Keratinocyte (primary cell): ENCODE measurements around the gene SSR1. TPM values are rescaled to one million over a fixed set of nuclear protein-coding genes. Genes with fewer than 3 reads are reported as not detected.

Experiments
- DNase-seq: peaks from one replicate; pipeline ENCODE4 v3.0.0-alpha.2; 2011; ENCODE audit warnings: low read depth, missing footprints, low spot score
- FAIRE-seq: peaks from 2 replicates; lab custom pipeline; 2011; peaks lifted over from hg19 to GRCh38; lab: Jason Lieb, UNC
- H2AFZ ChIP-seq: 2 replicates; pipeline ENCODE4 v1.6.0; 2012; ENCODE audit warnings: low read length, control low read depth, inconsistent platforms; ENCODE audit not compliant: control insufficient read depth
- H3K27ac ChIP-seq: 2 replicates; pipeline ENCODE4 v1.5.1; 2011; ENCODE audit warnings: low read length; ENCODE audit not compliant: control insufficient read depth, insufficient read depth
- H3K27me3 ChIP-seq: 3 replicates; pipeline ENCODE4 v1.6.0; 2011; ENCODE audit warnings: low read length; ENCODE audit not compliant: control insufficient read depth, insufficient read depth; ENCODE audit errors: extremely low read depth
- H3K36me3 ChIP-seq, 2 experiments: 2 replicates in 1 of 2; 3 replicates in 1 of 2; pipeline ENCODE4 v1.5.1; 2011; ENCODE audit warnings: low read length in 2 of 2, mild to moderate bottlenecking in 1 of 2; ENCODE audit not compliant: control insufficient read depth in 2 of 2, insufficient read depth in 2 of 2; ENCODE audit errors: extremely low read depth in 1 of 2
- H3K4me1 ChIP-seq: 3 replicates; pipeline ENCODE4 v1.5.1; 2011; ENCODE audit warnings: low read length; ENCODE audit not compliant: control insufficient read depth, insufficient read depth; ENCODE audit errors: extremely low read depth
- H3K4me2 ChIP-seq: 3 replicates; pipeline ENCODE4 v1.6.0; 2011; ENCODE audit warnings: low read depth, low read length; ENCODE audit not compliant: control insufficient read depth, insufficient read depth; ENCODE audit errors: extremely low read depth
- H3K4me3 ChIP-seq, 3 experiments: fragments of 200-600 bp in 1 of 3; sonication (generic) in 1 of 3; 2 replicates in 2 of 3; 3 replicates in 1 of 3; pipeline ENCODE4 v1.5.1; 2011 to 2016; ENCODE audit warnings: low read length in 3 of 3, mild to moderate bottlenecking in 3 of 3, control low read depth in 2 of 3, inconsistent platforms in 1 of 3, low read depth in 1 of 3, mixed read lengths in 1 of 3, mixed run types in 1 of 3, moderate library complexity in 1 of 3; ENCODE audit not compliant: control insufficient read depth in 2 of 3, insufficient read depth in 2 of 3; ENCODE audit errors: extremely low read depth in 1 of 3
- H3K79me2 ChIP-seq: 2 replicates; pipeline ENCODE4 v1.6.0; 2012; ENCODE audit warnings: low read length; ENCODE audit not compliant: control insufficient read depth, insufficient read depth
- H3K9ac ChIP-seq: 3 replicates; pipeline ENCODE4 v1.6.0; 2011; ENCODE audit warnings: low read length; ENCODE audit not compliant: control insufficient read depth, insufficient read depth; ENCODE audit errors: extremely low read depth
- H3K9me1 ChIP-seq: 3 replicates; pipeline ENCODE4 v1.6.0; 2011; ENCODE audit warnings: low read length; ENCODE audit not compliant: control insufficient read depth, insufficient read depth; ENCODE audit errors: extremely low read depth
- H3K9me3 ChIP-seq: 2 replicates; pipeline ENCODE4 v1.5.1; 2012; ENCODE audit warnings: low read depth, low read length; ENCODE audit not compliant: control insufficient read depth
- H4K20me1 ChIP-seq: 3 replicates; pipeline ENCODE4 v1.6.0; 2011; ENCODE audit warnings: low read length; ENCODE audit not compliant: control insufficient read depth, insufficient read depth; ENCODE audit errors: extremely low read depth
- EZH2 ChIP-seq: IDR thresholded peaks from one replicate; pipeline ENCODE4 v1.6.1; 2012; ENCODE audit warnings: inconsistent platforms, mild to moderate bottlenecking, low read length, moderate library complexity
- dilution Hi-C: fragments of 300-500 bp; cut with MboI; formaldehyde crosslinking; loops from one replicate; pipeline ENCODE4 v1.7.0; 2020; ENCODE audit warnings: low sequenced_read_pairs; ENCODE audit not compliant: extremely low pct_ligation_motif_present
- polyA plus RNA-seq, 5 experiments: library from polyadenylated mRNA; depleted of rRNA in 3 of 5; stranded (reverse) in 3 of 5; stranded (forward) in 1 of 5; unstranded in 1 of 5; fragments of >200 nt; gene quantifications; 1 replicate in 1 of 5; 2 replicates in 3 of 5; 3 replicates in 1 of 5; pipeline versions ENCODE4 v1.2.1 to v1.2.3, GENCODE V29; 2011 to 2012; ENCODE audit warnings: missing spikeins in 2 of 5, low read depth in 1 of 5, low replicate concordance in 1 of 5
- TF ChIP-seq, protein P1 (sequence below), 3 experiments: IDR thresholded peaks in 1 of 3; conservative IDR thresholded peaks in 1 of 3; optimal IDR thresholded peaks in 1 of 3; 2 replicates in 2 of 3; 3 replicates in 1 of 3; pipeline versions ENCODE3 to v1.5.1; 2011; ENCODE audit warnings: low read length in 3 of 3, mild to moderate bottlenecking in 3 of 3, moderate library complexity in 2 of 3, control low read depth in 1 of 3, inconsistent platforms in 1 of 3; ENCODE audit not compliant: insufficient read depth in 2 of 3; ENCODE audit errors: extremely low read depth in 1 of 3

Gene SSR1
- polyA plus RNA-seq, 1 donor (not counting 4 experiments of a cell fraction or from before 2014, with no cell fraction given) = 188 TPM

GRCh38 chr6:7252390-7252789, 60.6 kb downstream of the SSR1 start:
- Histone ChIP-seq H3K36me3 (peaks cover 10 to 28% of the 10 kb centered on the region in 2 experiments), H3K4me3 (no peak overlapping the region), H3K79me2 (no peaks in the 10 kb centered on the region), H3K27ac (no peak overlapping the region), H3K9me3 (no peaks in the 10 kb centered on the region), H4K20me1 (peaks cover 4% of the 10 kb centered on the region), H2AFZ (no peak overlapping the region), H3K9ac (no peak overlapping the region), H3K4me1 (no peaks in the 10 kb centered on the region), H3K4me2 (no peak overlapping the region), H3K9me1 (no peaks in the 10 kb centered on the region), H3K27me3 (no peaks in the 10 kb centered on the region)
- TF ChIP-seq EZH2 = no peak
- TF ChIP-seq, protein P1, sequence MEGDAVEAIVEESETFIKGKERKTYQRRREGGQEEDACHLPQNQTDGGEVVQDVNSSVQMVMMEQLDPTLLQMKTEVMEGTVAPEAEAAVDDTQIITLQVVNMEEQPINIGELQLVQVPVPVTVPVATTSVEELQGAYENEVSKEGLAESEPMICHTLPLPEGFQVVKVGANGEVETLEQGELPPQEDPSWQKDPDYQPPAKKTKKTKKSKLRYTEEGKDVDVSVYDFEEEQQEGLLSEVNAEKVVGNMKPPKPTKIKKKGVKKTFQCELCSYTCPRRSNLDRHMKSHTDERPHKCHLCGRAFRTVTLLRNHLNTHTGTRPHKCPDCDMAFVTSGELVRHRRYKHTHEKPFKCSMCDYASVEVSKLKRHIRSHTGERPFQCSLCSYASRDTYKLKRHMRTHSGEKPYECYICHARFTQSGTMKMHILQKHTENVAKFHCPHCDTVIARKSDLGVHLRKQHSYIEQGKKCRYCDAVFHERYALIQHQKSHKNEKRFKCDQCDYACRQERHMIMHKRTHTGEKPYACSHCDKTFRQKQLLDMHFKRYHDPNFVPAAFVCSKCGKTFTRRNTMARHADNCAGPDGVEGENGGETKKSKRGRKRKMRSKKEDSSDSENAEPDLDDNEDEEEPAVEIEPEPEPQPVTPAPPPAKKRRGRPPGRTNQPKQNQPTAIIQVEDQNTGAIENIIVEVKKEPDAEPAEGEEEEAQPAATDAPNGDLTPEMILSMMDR (optimal IDR thresholded peaks at IDR 0.05 in 1 of 3, IDR thresholded peaks at IDR 0.05 in 1 of 3, conservative IDR thresholded peaks at IDR 0.05 in 1 of 3; ENCODE audit: extremely low read depth in 1 of 3, insufficient read depth in 2 of 3, low read length in 3 of 3) = no peak
- dilution Hi-C loops = no loop called here
- DNase-seq (no peak), FAIRE-seq (no peak)

DNA sequence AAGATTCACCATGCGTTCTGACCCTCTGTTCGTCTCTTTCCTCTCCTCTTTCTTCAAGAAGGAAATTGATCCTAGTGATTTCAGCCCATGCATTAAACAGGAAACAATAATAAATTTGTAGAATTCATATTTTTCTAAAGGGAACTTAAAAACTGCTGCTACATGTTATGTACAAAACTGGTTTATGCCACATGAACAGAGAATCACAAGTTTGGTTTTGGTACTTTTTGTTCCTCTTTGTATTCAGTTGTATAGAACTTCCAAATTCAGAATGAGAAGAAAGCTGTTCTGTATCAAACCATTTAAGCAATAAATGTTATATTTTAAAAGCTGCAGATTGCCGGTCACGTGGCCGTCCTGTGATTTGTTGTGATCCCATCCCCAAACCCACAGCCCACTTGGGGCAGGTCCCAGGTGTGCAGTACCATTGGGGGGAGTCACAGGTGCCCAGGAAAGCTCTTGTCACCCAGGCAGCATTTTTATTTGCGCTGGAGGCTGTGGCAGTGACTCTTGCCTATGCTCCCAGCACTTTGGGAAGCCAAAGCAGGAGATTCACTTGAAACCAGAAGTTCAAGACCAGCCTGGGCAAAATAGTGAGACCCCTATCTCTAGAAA, 61.2 kb downstream of the SSR1 start:
- no peak for DNase-seq
- no peak overlapping the region for H3K27ac ChIP-seq
- TF ChIP-seq EZH2 = no peak
- H3K27me3 ChIP-seq = no peaks in the 10 kb centered on the region
- peaks cover 4% of the 10 kb centered on the region for H4K20me1 ChIP-seq
- H3K4me3 ChIP-seq = no peak overlapping the region
- H3K9ac ChIP-seq = no peak overlapping the region
- peaks cover 10 to 28% of the 10 kb centered on the region in 2 experiments for H3K36me3 ChIP-seq
- no peak overlapping the region for H2AFZ ChIP-seq
- no peak for FAIRE-seq
- H3K4me1 ChIP-seq = no peaks in the 10 kb centered on the region
- no peaks in the 10 kb centered on the region for H3K9me3 ChIP-seq
- no peaks in the 10 kb centered on the region for H3K79me2 ChIP-seq
- H3K9me1 ChIP-seq = no peaks in the 10 kb centered on the region
- dilution Hi-C loops = no loop called here
- H3K4me2 ChIP-seq = no peak overlapping the region

- no peak overlapping the region for H3K9ac ChIP-seq
- dilution Hi-C loops = no loop called here
- no peaks in the 10 kb centered on the region for H3K79me2 ChIP-seq
- H3K9me3 ChIP-seq = no peaks in the 10 kb centered on the region
- H3K36me3 ChIP-seq = peaks cover 13 to 29% of the 10 kb centered on the region in 2 experiments
- peaks cover 4% of the 10 kb centered on the region for H4K20me1 ChIP-seq
- no peak overlapping the region for H3K27ac ChIP-seq
- H2AFZ ChIP-seq = no peak overlapping the region
- DNase-seq (no peak), FAIRE-seq (no peak)
- H3K4me1 ChIP-seq = no peaks in the 10 kb centered on the region
- TF ChIP-seq, protein P1 (optimal IDR thresholded peaks at IDR 0.05 in 1 of 3, IDR thresholded peaks at IDR 0.05 in 1 of 3, conservative IDR thresholded peaks at IDR 0.05 in 1 of 3; ENCODE audit: extremely low read depth in 1 of 3, insufficient read depth in 2 of 3, low read length in 3 of 3) = no peak
- TF ChIP-seq EZH2 = no peak
- no peaks in the 10 kb centered on the region for H3K27me3 ChIP-seq
- H3K9me1 ChIP-seq = no peaks in the 10 kb centered on the region
- no peak overlapping the region for H3K4me2 ChIP-seq
- H3K4me3 ChIP-seq = no peak overlapping the region
These were observed 62.2 kb downstream of the SSR1 start for GRCh38 chr6:7250812-7251211.
